ENCODE results near the gene CRACR2A. TPM values are rescaled to one million over a fixed set of nuclear protein-coding genes. Genes with fewer than 3 reads are reported as not detected.

The CRACR2A gene
- total and polyA plus RNA-seq, 9 of the 15 experiments (the other 6 are each of a cell fraction or from before 2014, with no cell fraction given), result 2.1 to 15.1 (median 10.4) TPM

DNA sequence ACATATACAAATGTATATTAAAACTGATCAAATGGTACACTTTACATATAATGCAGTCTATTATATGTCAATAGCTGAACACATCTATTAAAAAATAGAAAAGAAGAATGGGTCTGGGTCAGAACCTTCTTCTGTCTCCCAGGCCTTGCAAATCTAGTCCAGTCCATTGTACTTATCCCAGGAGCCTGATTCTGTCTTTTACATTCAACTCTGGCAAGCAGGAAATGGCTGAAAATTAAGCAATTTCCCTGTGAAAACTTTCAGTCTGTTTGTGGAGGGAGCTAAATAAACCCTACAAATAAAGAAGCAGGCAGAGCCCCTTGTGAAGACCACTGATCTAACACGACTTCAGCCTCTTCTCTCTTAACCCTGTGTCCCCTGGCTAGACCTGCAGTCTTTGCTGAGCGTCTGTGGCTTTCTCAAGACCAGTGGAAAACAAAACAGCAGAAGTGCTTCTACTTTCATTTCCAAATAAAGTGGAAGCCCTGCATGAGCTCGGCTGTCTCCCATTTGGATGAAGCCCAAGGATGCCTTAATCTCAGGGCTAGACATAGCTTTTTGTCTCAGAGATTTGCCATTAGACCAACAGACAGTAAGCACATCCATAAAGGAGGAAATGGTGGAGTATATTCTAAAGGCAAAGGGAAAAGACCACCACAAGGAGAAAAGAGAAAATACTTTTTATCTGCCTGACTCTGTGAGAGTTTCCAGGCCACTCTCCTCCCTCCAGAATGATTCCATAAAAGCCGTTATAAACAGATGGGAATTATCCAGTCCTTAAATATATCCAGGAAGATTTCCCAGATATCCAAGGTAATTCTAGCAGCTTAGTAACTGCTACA, 48.2 kb downstream of the CRACR2A start:
- Histone ChIP-seq H3K4me2 (ENCODE audit: insufficient read depth, low read length) (no peak overlapping the region), H3K27ac (ENCODE audit: extremely low read depth, low read depth, low read length) (no peak overlapping the region), H3K9ac (ENCODE audit: insufficient read depth in 1 of 2, low read depth in 2 of 2, low read length in 2 of 2) (no peak overlapping the region), H4K20me1 (replicated peaks; ENCODE audit: control insufficient read depth, insufficient read depth, low read length) (no peaks in the 10 kb centered on the region), H2AFZ (ENCODE audit: low read depth, low read length) (no peak overlapping the region), H3K9me1 (ENCODE audit: control insufficient read depth, insufficient read depth, low read length) (no peaks in the 10 kb centered on the region), H3K4me1 (replicated peaks in 1 of 2; ENCODE audit: control insufficient read depth in 2 of 2, insufficient read depth in 2 of 2, low read length in 2 of 2) (no peaks in the 10 kb centered on the region; a peak in 2 of 5 replicates), H3K27me3 (ENCODE audit: control insufficient read depth in 2 of 2, insufficient read depth in 2 of 2, low read length in 2 of 2) (no peaks in the 10 kb centered on the region), H3K4me3 (no peak overlapping the region), H3K9me3 (replicated peaks; ENCODE audit: control insufficient read depth, insufficient read depth, low read depth, low read length) (no peaks in the 10 kb centered on the region), H3K79me2 (ENCODE audit: control insufficient read depth, insufficient read depth, low read length) (no peaks in the 10 kb centered on the region), H3K36me3 (ENCODE audit: control insufficient read depth, insufficient read depth, low read length) (no peaks in the 10 kb centered on the region)
- CTCF ChIA-PET (ENCODE audit: low intra/inter-chr PET ratio), result no interaction called here
- BruUV-seq (replicated peaks), result no TSS peak
- ATAC-seq (no peak), DNase-seq (ENCODE audit: extremely low read depth in 1 of 4, low spot score in 3 of 4) (no peak), FAIRE-seq (no peak)
- intact Hi-C loops (cut with micrococcal nuclease), result no loop called here
- TF ChIP-seq EHMT2 (IDR thresholded peaks at IDR 0.05), result no peak
- no peak for TF ChIP-seq SREBF2 (CRISPR knock-in tag; IDR thresholded peaks at IDR 0.05)
- TF ChIP-seq, protein P1, sequence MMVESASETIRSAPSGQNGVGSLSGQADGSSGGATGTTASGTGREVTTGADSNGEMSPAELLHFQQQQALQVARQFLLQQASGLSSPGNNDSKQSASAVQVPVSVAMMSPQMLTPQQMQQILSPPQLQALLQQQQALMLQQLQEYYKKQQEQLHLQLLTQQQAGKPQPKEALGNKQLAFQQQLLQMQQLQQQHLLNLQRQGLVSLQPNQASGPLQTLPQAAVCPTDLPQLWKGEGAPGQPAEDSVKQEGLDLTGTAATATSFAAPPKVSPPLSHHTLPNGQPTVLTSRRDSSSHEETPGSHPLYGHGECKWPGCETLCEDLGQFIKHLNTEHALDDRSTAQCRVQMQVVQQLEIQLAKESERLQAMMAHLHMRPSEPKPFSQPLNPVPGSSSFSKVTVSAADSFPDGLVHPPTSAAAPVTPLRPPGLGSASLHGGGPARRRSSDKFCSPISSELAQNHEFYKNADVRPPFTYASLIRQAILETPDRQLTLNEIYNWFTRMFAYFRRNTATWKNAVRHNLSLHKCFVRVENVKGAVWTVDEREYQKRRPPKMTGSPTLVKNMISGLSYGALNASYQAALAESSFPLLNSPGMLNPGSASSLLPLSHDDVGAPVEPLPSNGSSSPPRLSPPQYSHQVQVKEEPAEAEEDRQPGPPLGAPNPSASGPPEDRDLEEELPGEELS (CRISPR knock-in tag; IDR thresholded peaks at IDR 0.05; ENCODE audit: borderline replicate concordance), result no peak
- no peak for TF ChIP-seq FOXP1 (CRISPR knock-in tag; IDR thresholded peaks at IDR 0.05)
- TF ChIP-seq DDX20 (tag; IDR thresholded peaks at IDR 0.05; ENCODE audit: low read depth), result no peak
- TF ChIP-seq MEIS2 (IDR thresholded peaks at IDR 0.05; ENCODE audit: partially characterized antibody), result no peak
- TF ChIP-seq HNRNPH1 (optimal IDR thresholded peaks at IDR 0.05; ENCODE audit: low read depth, low read length), result no peak
- TF ChIP-seq, protein P2, sequence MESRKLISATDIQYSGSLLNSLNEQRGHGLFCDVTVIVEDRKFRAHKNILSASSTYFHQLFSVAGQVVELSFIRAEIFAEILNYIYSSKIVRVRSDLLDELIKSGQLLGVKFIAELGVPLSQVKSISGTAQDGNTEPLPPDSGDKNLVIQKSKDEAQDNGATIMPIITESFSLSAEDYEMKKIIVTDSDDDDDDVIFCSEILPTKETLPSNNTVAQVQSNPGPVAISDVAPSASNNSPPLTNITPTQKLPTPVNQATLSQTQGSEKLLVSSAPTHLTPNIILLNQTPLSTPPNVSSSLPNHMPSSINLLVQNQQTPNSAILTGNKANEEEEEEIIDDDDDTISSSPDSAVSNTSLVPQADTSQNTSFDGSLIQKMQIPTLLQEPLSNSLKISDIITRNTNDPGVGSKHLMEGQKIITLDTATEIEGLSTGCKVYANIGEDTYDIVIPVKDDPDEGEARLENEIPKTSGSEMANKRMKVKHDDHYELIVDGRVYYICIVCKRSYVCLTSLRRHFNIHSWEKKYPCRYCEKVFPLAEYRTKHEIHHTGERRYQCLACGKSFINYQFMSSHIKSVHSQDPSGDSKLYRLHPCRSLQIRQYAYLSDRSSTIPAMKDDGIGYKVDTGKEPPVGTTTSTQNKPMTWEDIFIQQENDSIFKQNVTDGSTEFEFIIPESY (CRISPR knock-in tag; IDR thresholded peaks at IDR 0.05), result no peak
- TF ChIP-seq SMAD1 (IDR thresholded peaks at IDR 0.05; ENCODE audit: low read depth, low read length, partially characterized antibody), result no peak
- no peak for TF ChIP-seq SLC30A9 (CRISPR knock-in tag; IDR thresholded peaks at IDR 0.05)
- no peak for TF ChIP-seq MTA3 (IDR thresholded peaks at IDR 0.05; ENCODE audit: borderline replicate concordance)
- no peak for TF ChIP-seq ELF2 (CRISPR knock-in tag; IDR thresholded peaks at IDR 0.05)
- TF ChIP-seq, protein P3, sequence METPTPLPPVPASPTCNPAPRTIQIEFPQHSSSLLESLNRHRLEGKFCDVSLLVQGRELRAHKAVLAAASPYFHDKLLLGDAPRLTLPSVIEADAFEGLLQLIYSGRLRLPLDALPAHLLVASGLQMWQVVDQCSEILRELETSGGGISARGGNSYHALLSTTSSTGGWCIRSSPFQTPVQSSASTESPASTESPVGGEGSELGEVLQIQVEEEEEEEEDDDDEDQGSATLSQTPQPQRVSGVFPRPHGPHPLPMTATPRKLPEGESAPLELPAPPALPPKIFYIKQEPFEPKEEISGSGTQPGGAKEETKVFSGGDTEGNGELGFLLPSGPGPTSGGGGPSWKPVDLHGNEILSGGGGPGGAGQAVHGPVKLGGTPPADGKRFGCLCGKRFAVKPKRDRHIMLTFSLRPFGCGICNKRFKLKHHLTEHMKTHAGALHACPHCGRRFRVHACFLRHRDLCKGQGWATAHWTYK (CRISPR knock-in tag; IDR thresholded peaks at IDR 0.05), result no peak
- TF ChIP-seq PTRF (tag; IDR thresholded peaks at IDR 0.05), result no peak
- TF ChIP-seq NR4A1 (CRISPR knock-in tag; IDR thresholded peaks at IDR 0.05), result no peak
- TF ChIP-seq NR4A1 (tag; IDR thresholded peaks at IDR 0.05), result no peak
- POLR2A ChIA-PET, result no interaction called here
- in situ Hi-C loops (cut with MboI), result no loop called here
- WGBS (ENCODE audit: insufficient coverage, low coverage, missing lambda C conversion rate), result 92% methylated on average over 3 of the region's 4 CpGs

All from K562 (cell line).